Keratinocyte (primary cell): ENCODE measurements around the gene SMAD6. TPM values are rescaled to one million over a fixed set of nuclear protein-coding genes. Genes with fewer than 3 reads are reported as not detected.

Source experiments
- DNase-seq: peaks from one replicate; pipeline ENCODE4 v3.0.0-alpha.2; 2011; ENCODE audit warnings: low read depth, missing footprints, low spot score
- FAIRE-seq: peaks from 2 replicates; lab custom pipeline; 2011; peaks lifted over from hg19 to GRCh38; lab: Jason Lieb, UNC
- H2AFZ ChIP-seq: 2 replicates; pipeline ENCODE4 v1.6.0; 2012; ENCODE audit warnings: low read length, control low read depth, inconsistent platforms; ENCODE audit not compliant: control insufficient read depth
- H3K27ac ChIP-seq: 2 replicates; pipeline ENCODE4 v1.5.1; 2011; ENCODE audit warnings: low read length; ENCODE audit not compliant: control insufficient read depth, insufficient read depth
- H3K27me3 ChIP-seq: 3 replicates; pipeline ENCODE4 v1.6.0; 2011; ENCODE audit warnings: low read length; ENCODE audit not compliant: control insufficient read depth, insufficient read depth; ENCODE audit errors: extremely low read depth
- H3K36me3 ChIP-seq, 2 experiments: 2 replicates in 1 of 2; 3 replicates in 1 of 2; pipeline ENCODE4 v1.5.1; 2011; ENCODE audit warnings: low read length in 2 of 2, mild to moderate bottlenecking in 1 of 2; ENCODE audit not compliant: control insufficient read depth in 2 of 2, insufficient read depth in 2 of 2; ENCODE audit errors: extremely low read depth in 1 of 2
- H3K4me1 ChIP-seq: 3 replicates; pipeline ENCODE4 v1.5.1; 2011; ENCODE audit warnings: low read length; ENCODE audit not compliant: control insufficient read depth, insufficient read depth; ENCODE audit errors: extremely low read depth
- H3K4me2 ChIP-seq: 3 replicates; pipeline ENCODE4 v1.6.0; 2011; ENCODE audit warnings: low read depth, low read length; ENCODE audit not compliant: control insufficient read depth, insufficient read depth; ENCODE audit errors: extremely low read depth
- H3K4me3 ChIP-seq, 3 experiments: fragments of 200-600 bp in 1 of 3; sonication (generic) in 1 of 3; 2 replicates in 2 of 3; 3 replicates in 1 of 3; pipeline ENCODE4 v1.5.1; 2011 to 2016; ENCODE audit warnings: low read length in 3 of 3, mild to moderate bottlenecking in 3 of 3, control low read depth in 2 of 3, inconsistent platforms in 1 of 3, low read depth in 1 of 3, mixed read lengths in 1 of 3, mixed run types in 1 of 3, moderate library complexity in 1 of 3; ENCODE audit not compliant: control insufficient read depth in 2 of 3, insufficient read depth in 2 of 3; ENCODE audit errors: extremely low read depth in 1 of 3
- H3K79me2 ChIP-seq: 2 replicates; pipeline ENCODE4 v1.6.0; 2012; ENCODE audit warnings: low read length; ENCODE audit not compliant: control insufficient read depth, insufficient read depth
- H3K9ac ChIP-seq: 3 replicates; pipeline ENCODE4 v1.6.0; 2011; ENCODE audit warnings: low read length; ENCODE audit not compliant: control insufficient read depth, insufficient read depth; ENCODE audit errors: extremely low read depth
- H3K9me1 ChIP-seq: 3 replicates; pipeline ENCODE4 v1.6.0; 2011; ENCODE audit warnings: low read length; ENCODE audit not compliant: control insufficient read depth, insufficient read depth; ENCODE audit errors: extremely low read depth
- H3K9me3 ChIP-seq: 2 replicates; pipeline ENCODE4 v1.5.1; 2012; ENCODE audit warnings: low read depth, low read length; ENCODE audit not compliant: control insufficient read depth
- H4K20me1 ChIP-seq: 3 replicates; pipeline ENCODE4 v1.6.0; 2011; ENCODE audit warnings: low read length; ENCODE audit not compliant: control insufficient read depth, insufficient read depth; ENCODE audit errors: extremely low read depth
- CTCF ChIP-seq, 3 experiments: IDR thresholded peaks in 1 of 3; conservative IDR thresholded peaks in 1 of 3; optimal IDR thresholded peaks in 1 of 3; 2 replicates in 2 of 3; 3 replicates in 1 of 3; pipeline versions ENCODE3 to v1.5.1; 2011; ENCODE audit warnings: low read length in 3 of 3, mild to moderate bottlenecking in 3 of 3, moderate library complexity in 2 of 3, control low read depth in 1 of 3, inconsistent platforms in 1 of 3; ENCODE audit not compliant: insufficient read depth in 2 of 3; ENCODE audit errors: extremely low read depth in 1 of 3
- EZH2 ChIP-seq: IDR thresholded peaks from one replicate; pipeline ENCODE4 v1.6.1; 2012; ENCODE audit warnings: inconsistent platforms, mild to moderate bottlenecking, low read length, moderate library complexity
- dilution Hi-C: fragments of 300-500 bp; cut with MboI; formaldehyde crosslinking; loops from one replicate; pipeline ENCODE4 v1.7.0; 2020; ENCODE audit warnings: low sequenced_read_pairs; ENCODE audit not compliant: extremely low pct_ligation_motif_present
- polyA plus RNA-seq, 5 experiments: library from polyadenylated mRNA; depleted of rRNA in 3 of 5; stranded (reverse) in 3 of 5; stranded (forward) in 1 of 5; unstranded in 1 of 5; fragments of >200 nt; gene quantifications; 1 replicate in 1 of 5; 2 replicates in 3 of 5; 3 replicates in 1 of 5; pipeline versions ENCODE4 v1.2.1 to v1.2.3, GENCODE V29; 2011 to 2012; ENCODE audit warnings: missing spikeins in 2 of 5, low read depth in 1 of 5, low replicate concordance in 1 of 5

Gene SMAD6
- polyA plus RNA-seq, 1 donor (not counting 4 experiments of a cell fraction or from before 2014, with no cell fraction given), result 0.03 TPM

DNA sequence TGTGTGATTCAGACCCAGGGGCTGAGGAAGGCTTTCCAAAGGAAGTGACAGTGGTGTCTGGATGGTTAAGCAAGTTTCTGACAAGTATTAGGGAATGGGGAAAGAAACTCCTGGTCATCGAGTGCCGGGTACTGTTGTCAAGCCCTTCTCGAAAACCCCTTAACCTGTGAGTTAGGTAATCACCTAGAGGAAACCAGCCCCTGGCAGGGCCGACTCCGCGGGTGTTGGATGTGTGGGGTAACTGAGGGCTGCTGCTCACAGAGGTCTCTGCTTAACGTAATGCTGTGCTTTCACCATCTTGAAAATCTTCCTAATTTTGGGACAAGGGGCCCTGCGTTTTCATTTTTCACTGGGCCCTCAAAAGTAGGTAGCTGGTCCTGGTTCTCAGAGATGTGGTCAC lies 67.0 kb downstream of the SMAD6 start:
- Histone ChIP-seq H3K9ac (no peak overlapping the region), H3K9me1 (no peaks in the 10 kb centered on the region), H3K4me1 (peaks cover 14% of the 10 kb centered on the region), H3K79me2 (no peaks in the 10 kb centered on the region), H2AFZ (no peak overlapping the region), H3K4me2 (no peak overlapping the region), H3K27me3 (peaks cover 9% of the 10 kb centered on the region), H3K9me3 (no peaks in the 10 kb centered on the region), H3K4me3 (no peak overlapping the region), H4K20me1 (no peaks in the 10 kb centered on the region), H3K27ac (no peak overlapping the region), H3K36me3 (no peaks in the 10 kb centered on the region)
- dilution Hi-C loops, result no loop called here
- no peak for DNase-seq
- no peak for TF ChIP-seq CTCF (optimal IDR thresholded peaks at IDR 0.05 in 1 of 3, IDR thresholded peaks at IDR 0.05 in 1 of 3, conservative IDR thresholded peaks at IDR 0.05 in 1 of 3; ENCODE audit: extremely low read depth in 1 of 3, insufficient read depth in 2 of 3, low read length in 3 of 3)
- no peak for TF ChIP-seq EZH2
- FAIRE-seq, result no peak

DNA sequence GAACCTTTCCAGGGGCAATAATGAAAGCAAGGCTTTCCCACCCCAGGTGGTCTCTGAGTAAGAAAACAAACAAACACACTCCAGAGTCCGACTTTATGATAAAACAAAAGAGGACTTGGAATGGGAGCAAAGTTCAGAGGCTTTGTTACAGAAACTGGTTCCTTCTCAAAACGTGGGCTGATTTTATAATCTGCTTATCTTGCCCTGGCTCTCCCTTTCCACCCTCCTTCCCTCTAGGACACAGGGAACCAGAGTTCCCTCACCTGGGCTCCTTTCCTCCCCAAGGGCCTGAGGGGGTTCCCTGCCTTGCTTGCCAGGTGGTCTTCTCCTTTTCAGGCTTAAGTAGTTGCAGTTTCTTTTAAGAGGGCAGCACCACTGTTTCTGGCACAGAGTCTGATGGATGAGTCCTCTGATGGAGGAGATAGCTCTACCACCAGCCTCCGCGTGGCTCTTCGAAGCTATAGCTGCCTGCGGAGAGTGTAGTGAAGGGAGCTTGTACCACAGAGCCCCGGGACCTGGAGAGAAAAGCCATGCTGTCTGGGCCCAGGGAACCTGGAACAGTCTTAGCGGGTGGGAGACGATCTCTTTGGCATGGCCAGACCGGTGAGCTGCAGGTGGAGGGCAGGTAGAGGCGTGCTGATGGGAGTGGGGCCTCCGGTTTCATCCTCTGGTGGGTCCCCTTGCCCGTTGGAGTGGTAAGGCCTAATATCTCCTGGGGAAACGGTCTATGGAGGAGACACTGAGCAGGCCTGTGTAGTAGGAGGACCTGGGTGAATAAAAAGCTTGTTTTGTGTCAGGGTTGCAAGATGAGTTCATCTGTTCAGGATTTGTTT lies 68.7 kb downstream of the SMAD6 start:
- dilution Hi-C loops, result no loop called here
- Histone ChIP-seq H3K4me3 (no peak overlapping the region), H2AFZ (no peak overlapping the region), H3K4me2 (no peak overlapping the region), H3K9me3 (no peaks in the 10 kb centered on the region), H3K9me1 (no peaks in the 10 kb centered on the region), H3K79me2 (no peaks in the 10 kb centered on the region), H3K27ac (no peak overlapping the region), H4K20me1 (no peaks in the 10 kb centered on the region), H3K36me3 (no peaks in the 10 kb centered on the region), H3K9ac (no peak overlapping the region), H3K4me1 (peaks cover 9% of the 10 kb centered on the region), H3K27me3 (peaks cover 9% of the 10 kb centered on the region)
- DNase-seq (no peak), FAIRE-seq (no peak)
- TF ChIP-seq EZH2 (no peak), CTCF (optimal IDR thresholded peaks at IDR 0.05 in 1 of 3, IDR thresholded peaks at IDR 0.05 in 1 of 3, conservative IDR thresholded peaks at IDR 0.05 in 1 of 3; ENCODE audit: extremely low read depth in 1 of 3, insufficient read depth in 2 of 3, low read length in 3 of 3) (no peak)
